HG03280 (cell line): Measurements from ENCODE around the gene IKZF1.

Experiments
- ATAC-seq: cut with Tn5 transposase; IDR thresholded peaks from one replicate; pipeline ENCODE4 v1.9.1; 2021; ENCODE audit warnings: mild to moderate bottlenecking, moderate library complexity; ENCODE audit not compliant: unreplicated experiment

IKZF1 gene

GRCh38 chr7:50431722-50432305 lies 127.3 kb downstream of the IKZF1 start:
- no peak for ATAC-seq

GRCh38 chr7:50436133-50436806 lies 131.8 kb downstream of the IKZF1 start:
- ATAC-seq, result no peak

GRCh38 chr7:50446542-50446960 lies 142.0 kb downstream of the IKZF1 start:
- no peak for ATAC-seq

DNA sequence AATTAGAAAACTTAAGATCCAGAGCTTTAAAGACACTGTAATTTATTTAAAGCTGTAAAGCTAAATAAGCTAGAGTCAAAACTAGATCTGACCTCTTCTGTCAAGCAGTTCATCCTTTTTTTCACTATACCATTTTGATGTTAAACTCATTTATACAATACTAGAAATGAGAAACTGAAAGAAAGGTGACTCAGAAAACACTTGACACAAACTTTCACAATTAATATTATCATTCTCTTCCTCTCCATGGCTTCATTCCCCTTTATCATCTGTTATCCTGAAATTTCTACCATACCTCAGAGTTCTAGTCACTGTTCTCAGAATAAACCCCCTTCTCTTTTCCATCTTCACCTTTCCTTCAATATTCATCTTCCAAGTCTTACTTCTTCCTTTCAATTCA lies 144.3 kb downstream of the IKZF1 start:
- ATAC-seq, result peak; percentile 28

- ATAC-seq, result no peak
These were observed 145.0 kb downstream of the IKZF1 start for GRCh38 chr7:50449501-50449880.

DNA sequence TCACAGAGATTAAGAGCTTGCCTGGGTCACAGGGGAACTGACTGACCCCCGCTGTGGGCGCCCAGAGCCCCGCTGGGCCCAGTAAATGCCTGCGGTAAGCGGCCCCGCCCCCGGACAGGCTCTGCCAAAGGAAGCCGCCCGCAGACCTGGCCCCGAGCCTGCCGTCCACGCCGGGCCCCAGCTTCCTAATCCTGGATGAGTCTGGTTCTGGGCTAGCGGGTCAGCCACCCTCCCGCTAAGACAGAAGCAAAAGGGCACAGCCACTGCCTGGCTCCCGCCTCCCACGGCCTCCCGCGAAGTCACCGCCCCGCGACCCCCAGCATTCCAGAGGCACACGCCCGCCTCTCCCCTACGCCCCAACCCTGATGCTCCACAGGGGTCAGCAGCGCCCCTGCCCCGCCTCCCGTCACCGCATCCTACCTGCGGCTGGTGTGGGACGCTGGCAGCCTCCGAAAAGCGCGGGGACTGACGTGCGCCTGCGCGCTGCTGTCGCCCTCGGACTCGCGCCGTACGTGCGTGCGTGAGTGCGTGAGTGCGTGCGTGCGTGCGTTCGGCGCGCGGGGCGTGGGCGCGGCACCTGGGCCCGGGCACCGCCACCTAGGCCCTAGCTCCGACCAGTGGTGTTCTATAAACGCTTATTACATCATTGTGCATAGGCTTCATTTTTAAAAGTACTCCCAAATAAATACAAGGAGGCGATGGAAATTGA lies 145.5 kb downstream of the IKZF1 start, which contains the start of gene FIGNL1:
FIGNL1 (minus strand) TSS at position 470 of the 709 bp plus-strand sequence. CDS start 3,063 bp downstream, outside the sequence.
- ATAC-seq, result peak; percentile 92

DNA sequence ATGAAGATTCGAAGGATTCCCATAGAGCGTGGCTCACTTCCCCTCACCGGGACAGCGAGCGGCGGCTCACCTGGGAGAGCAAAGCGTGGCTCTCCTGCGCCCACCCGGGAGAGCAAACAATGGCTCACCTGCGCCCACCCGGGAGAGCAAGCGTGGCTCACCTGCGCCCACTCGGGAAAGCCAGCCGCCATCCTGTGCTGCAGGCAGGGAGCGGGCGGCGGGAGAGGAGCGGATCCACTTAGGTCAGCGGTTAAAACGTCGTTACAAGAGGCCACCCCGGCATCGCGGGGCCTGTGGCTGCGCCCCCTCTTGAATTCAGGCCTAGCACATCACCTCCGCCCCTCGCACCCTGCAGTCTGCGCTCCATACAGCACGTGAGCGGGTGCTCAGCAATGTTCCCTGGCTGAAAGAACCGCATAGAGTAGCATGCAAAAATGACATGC lies 146.1 kb downstream of the IKZF1 start:
- ATAC-seq, result no peak
